Stimulated activated CD4-positive, alpha-beta T cell treated with anti-CD3 and anti-CD28 coated beads, TNF-alpha, amount 100 ng/mL, for 4 hours (primary cell): ENCODE measurements around the gene CCDC191.

Experiments
- DNase-seq, 3 experiments: peaks; one replicate each; pipeline ENCODE4 v3.0.0-alpha.2; 2020; ENCODE audit warnings: low read depth in 3 of 3

CCDC191 gene

DNA sequence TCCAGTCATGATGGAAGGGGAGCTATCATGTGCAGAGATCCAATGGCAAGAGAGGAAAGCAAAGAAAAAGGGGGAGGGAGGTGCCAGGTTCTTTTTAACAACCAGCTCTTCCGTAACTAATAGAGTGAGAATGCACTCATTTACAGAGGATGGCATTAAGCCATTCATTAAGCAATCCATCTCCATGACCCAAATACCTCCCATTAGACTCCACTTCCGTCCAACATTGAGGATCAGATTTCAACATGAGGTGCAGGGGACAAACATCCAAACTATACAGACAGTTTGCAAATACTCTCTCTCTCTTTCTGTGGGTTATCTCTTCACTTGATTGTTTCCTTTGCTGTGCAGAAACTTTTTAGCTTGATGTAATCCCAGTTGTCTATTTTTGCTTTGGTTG lies 87.3 kb downstream of the CCDC191 start:
- no peak for DNase-seq

DNA sequence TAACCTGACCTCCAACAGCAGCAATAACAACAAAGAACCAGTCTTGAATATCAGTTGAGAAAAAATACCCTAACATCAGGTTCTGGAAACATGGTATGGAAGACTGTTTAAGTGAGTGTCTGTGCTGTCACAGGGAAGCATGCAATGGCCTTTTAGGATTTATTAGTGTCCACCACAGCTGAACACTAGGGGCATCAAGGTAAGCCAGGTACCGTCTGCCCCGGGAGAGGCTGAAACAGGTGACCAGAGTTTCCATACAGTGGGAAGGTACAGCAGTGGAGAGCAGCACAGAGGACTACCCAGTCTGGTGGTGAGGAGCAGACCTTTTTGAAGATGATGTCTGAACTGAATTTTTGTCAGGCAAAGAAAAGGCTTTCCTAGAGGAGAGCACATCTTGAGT lies 90.2 kb downstream of the CCDC191 start:
- no peak for DNase-seq

DNA sequence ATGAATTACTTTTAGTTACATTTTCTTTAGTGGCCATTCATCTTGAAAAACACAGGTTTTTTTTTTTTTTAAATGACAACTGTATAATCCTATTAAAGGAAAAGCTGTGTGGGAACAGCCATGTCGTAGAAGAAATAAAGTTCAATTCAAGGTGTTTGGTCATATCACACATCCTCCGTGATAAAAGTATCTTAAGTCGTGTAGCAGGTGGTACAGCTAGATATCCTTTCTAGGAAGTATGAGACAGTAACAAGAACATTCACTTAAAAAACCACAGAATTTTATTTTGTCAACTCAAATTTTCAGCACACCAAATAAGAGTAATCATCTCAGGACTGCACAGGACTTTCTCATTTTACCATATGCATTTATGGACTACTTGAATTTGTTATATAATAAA lies 92.4 kb downstream of the CCDC191 start:
- no peak for DNase-seq

DNA sequence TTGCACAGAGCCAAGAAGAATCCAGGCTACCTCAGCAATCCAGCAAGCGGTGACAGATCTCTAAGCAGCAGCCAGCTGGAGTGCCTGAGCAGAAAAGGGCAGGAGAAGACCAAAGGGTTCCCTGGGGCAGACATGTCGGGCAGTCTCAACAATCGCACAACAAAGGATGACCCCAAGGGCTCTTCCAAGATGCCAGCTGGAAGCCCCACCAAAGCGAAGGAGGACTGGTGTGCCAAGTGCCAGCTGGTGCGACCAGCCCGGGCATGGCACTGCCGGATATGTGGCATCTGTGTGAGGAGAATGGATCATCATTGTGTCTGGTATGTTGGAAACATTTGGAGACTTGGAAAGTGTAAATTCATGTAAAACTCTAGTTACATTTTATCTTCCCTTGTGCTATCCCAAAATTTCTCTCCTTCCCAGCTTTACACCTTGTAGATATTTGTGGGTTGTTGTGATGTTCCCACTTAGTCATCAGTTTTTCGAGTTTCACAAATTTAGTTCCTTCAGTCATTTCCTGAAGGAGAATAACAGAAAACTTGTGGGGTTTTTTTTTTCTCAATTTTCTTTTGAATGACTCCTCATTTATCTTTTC lies 102.1 kb downstream of the CCDC191 start:
- DNase-seq, result no peak

DNA sequence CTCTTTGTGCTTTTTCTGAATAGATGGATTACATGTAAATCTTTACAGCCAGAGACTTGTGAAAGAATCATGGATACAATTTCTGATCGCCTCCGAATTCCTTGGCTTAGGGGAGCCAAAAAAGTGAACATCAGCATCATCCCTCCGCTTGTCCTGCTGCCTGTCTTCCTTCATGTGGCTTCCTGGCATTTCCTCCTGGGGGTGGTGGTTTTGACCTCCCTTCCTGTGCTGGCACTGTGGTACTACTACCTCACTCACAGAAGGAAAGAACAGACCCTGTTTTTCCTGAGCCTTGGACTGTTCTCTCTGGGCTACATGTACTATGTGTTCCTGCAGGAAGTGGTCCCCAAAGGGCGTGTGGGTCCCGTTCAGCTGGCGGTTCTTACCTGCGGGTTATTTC lies 102.6 kb downstream of the CCDC191 start:
- no peak for DNase-seq

DNA sequence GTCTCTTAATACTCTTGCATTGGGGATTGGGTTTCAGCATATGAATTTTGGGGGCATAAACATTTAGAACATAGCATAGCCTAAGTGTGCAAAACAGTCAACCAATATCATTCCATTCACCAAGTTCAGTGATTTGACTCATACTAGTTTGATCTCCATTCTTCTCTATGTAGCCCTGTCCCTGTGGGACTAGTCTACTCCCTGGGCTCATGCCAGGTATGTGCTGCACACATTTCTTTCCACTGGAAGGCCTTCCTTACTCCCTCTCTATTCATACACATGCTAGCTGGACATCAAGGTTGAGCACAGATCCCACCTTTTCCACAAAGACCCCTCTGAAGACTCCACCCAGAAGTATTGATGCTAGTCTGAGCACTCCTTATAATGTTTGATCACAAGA lies 103.4 kb downstream of the CCDC191 start:
- no peak for DNase-seq

DNA sequence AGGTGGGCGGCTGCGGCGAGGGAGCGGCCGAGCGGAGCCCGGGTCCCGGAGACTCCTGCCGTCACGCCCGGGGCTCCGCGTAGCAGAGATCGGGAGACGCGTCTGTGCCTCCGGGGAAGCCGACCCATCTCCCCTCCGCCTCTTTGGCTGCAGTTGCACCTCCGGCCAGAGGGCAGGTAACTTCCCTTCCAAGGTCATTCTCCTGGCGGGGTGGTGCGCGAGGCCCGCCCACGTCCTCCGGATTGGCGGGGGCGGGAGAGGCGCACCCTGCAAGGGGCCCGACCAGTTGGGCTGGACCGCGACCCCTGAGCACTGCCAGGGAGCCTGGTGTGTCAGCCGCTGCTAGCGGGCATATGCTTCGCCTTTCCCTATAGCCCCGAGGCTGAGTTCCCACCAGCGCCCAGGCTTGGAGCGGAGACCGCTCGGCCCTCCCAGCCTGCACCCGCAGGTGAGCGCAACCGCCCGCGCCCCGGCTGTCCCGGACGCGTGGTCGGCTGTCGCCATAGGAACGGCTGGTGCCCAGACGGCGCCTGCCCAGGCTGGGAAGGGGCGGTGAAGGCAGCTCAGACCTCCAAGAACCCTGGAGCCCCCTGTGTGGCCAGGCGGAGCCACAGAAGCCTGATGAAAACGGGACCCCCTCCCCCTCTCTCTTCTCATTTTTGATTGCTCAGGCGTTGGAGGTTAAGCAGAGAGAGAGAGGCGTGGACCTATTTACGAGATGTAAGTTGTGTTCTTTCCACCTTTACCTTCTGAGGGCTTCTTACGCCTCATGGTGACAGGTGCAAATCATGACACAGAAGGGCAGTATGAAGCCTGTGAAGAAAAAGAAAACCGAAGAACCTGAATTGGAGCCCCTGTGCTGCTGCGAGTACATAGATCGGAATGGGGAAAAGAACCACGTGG lies 108.1 kb downstream of the CCDC191 start:
- DNase-seq, result peak; percentile 3 to 10 (median 9)

DNA sequence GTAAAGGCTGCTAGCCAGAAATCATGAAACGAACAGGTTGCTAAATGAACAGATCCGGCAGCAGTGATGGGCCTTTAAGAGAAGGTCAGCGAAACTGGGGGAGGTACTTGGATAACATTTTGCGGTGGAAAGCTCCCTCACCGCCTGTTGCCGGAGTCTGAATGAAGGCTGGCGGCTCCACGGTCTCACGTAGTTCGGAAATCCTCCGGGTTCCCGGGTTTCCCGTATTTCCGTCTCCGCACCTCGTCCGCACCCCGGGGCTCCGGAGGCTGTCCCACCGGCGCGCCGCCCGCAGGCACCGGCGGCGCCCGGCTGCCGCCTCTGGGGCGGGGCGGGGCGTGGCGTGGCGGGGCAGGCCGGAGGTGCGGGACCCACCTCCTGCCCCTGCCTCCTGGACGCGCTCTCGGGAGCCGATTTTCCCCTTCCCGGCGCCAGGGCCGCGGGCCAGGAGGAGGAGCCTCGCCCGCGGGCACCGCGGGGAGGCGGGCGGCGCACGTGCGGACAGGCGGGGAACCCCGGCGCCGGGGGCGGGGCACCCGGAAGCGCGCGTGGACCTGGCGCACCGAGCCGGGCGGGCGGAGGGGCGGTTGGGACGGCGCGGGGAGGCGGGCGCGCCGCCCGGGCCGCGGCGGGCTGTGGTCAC lies 108.8 kb downstream of the CCDC191 start, which contains the start of gene ZDHHC23:
Gene ZDHHC23, plus strand, starts transcription at position 642 of the 643 bp plus-strand sequence. CDS start 790 bp downstream, outside the sequence.
- peak; percentile 37 to 53 (median 49) for DNase-seq

DNA sequence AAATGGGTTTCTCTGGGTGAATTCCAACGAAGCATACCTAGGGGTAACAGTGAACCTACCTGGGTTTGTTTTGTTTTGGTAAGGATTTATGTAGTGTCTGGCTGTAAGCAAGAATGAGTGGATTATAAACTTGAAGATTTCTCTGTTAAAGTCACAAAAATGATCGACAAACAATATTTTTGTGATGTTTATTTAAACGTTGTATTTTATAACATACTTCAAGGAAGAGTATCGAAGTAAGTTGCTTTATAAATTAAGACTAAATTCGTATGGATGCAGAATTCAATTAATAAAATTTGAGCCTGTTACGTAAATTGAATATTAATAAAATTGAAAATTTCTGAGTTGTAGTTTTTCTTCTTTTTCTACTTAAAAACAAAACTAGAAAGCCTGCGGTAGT lies 109.5 kb downstream of the CCDC191 start:
- no peak for DNase-seq

DNA sequence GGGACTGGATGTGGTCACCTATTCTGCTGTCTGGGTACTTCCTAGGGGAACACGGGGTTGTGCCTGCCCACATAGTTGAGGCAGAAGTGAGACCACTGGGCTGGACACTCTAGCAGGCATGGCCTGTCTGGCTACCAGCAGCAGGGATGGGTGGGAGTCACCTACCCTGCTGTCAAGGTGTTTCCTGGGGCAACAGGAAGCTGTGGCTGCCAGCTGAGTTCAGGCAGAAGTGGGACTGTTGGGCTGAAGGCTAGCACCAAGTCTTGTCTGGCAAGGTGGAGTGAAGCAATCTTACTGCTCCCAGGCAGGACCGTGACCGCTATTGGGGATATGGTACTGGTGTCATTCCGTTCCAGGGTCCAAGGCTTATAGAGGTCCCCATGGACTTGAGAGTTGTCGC lies 128.8 kb downstream of the CCDC191 start:
- DNase-seq, result no peak

DNA sequence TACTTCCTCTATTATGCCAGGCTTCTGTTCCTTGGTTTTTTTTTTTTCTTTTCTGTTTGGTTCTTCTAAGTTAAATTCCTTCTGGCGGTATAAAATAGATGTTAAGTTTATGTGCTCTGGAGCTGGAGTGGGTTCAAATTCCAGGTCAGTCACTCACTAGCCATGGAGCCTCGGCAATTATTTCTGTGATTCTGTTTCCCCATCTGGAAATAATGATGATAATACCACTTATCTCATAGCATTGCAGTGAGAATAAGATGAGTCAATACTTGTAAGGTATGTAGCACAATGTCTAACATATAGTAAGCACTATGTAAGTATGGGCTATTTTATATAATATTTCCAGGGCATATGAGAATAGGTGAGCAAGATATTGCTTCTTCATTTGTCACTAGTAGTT lies 141.7 kb downstream of the CCDC191 start:
- no peak for DNase-seq
